Embryonic facial prominence (tissue), 1 donor: ENCODE measurements around the gene ETS2.

Experiments used
- DNase-seq: peaks from one replicate; pipeline ENCODE4 v3.0.0-alpha.2; 2016; ENCODE audit errors: extremely low spot score

ETS2 gene

GRCh38 chr21:38777531-38777930, 28.2 kb upstream of the ETS2 start:
- DNase-seq: no peak

- DNase-seq: no peak
Measured at GRCh38 chr21:38780879-38781278, 24.9 kb upstream of the ETS2 start.

- no peak for DNase-seq
Measured at GRCh38 chr21:38784458-38785266, 21.1 kb upstream of the ETS2 start.

- no peak for DNase-seq
Measured at GRCh38 chr21:38785483-38785882, 20.2 kb upstream of the ETS2 start.

GRCh38 chr21:38787016-38787415, 18.7 kb upstream of the ETS2 start:
- no peak for DNase-seq

- DNase-seq: no peak
Measured at GRCh38 chr21:38787461-38788274, 18.1 kb upstream of the ETS2 start.

GRCh38 chr21:38788275-38788905, 17.3 kb upstream of the ETS2 start:
- no peak for DNase-seq

GRCh38 chr21:38789275-38789674, 16.5 kb upstream of the ETS2 start:
- DNase-seq: no peak

GRCh38 chr21:38790059-38790458, 15.7 kb upstream of the ETS2 start:
- DNase-seq: no peak

GRCh38 chr21:38790961-38791360, 14.8 kb upstream of the ETS2 start:
- DNase-seq: no peak

GRCh38 chr21:38792676-38793459, 12.9 kb upstream of the ETS2 start:
- no peak for DNase-seq

GRCh38 chr21:38793926-38794713, 11.6 kb upstream of the ETS2 start:
- DNase-seq: no peak

- no peak for DNase-seq
Measured at GRCh38 chr21:38794978-38795377, 10.8 kb upstream of the ETS2 start.

- DNase-seq: no peak
Measured at GRCh38 chr21:38795475-38795874, 10.3 kb upstream of the ETS2 start.

- DNase-seq: no peak
Measured at GRCh38 chr21:38796424-38796823, 9.3 kb upstream of the ETS2 start.

- no peak for DNase-seq
Measured at GRCh38 chr21:38797470-38797869, 8.3 kb upstream of the ETS2 start.

- DNase-seq: no peak
Measured at GRCh38 chr21:38798081-38798480, 7.6 kb upstream of the ETS2 start.

GRCh38 chr21:38798481-38798882, 7.2 kb upstream of the ETS2 start:
- DNase-seq: no peak

GRCh38 chr21:38800046-38800758, 5.5 kb upstream of the ETS2 start:
- DNase-seq: no peak
